Activated CD4-positive, alpha-beta memory T cell treated with anti-CD3 and anti-CD28 coated beads for 36 hours (primary cell): ENCODE data around the gene DLG2. TPM values are rescaled to one million over a fixed set of nuclear protein-coding genes. Genes with fewer than 3 reads are reported as not detected.

Experiments used
- CTCF ChIA-PET: fragments of 350-600 bp; sonication (Branson Sonifier 250); formaldehyde crosslinking; loops from one replicate; lab custom pipeline; 2021; ENCODE audit warnings: antibody characterized with exemption, inconsistent platforms; lab: Charles Lee
- POLR2A ChIA-PET: fragments of 350-600 bp; sonication (Branson Sonifier 250); formaldehyde crosslinking; loops from one replicate; lab custom pipeline; 2021; ENCODE audit warnings: antibody characterized with exemption; lab: Charles Lee
- DNase-seq: peaks from one replicate; pipeline ENCODE4 v3.0.0-alpha.2; 2020
- H3K27ac Mint-ChIP-seq: one replicate; pipeline ENCODE4 v1.8.0; 2021; ENCODE audit warnings: mixed read lengths
- H3K27me3 Mint-ChIP-seq: one replicate; pipeline ENCODE4 v1.8.0; 2021; ENCODE audit warnings: mixed read lengths
- H3K36me3 Mint-ChIP-seq: one replicate; pipeline ENCODE4 v1.8.0; 2021; ENCODE audit warnings: mixed read lengths
- H3K4me1 Mint-ChIP-seq: one replicate; pipeline ENCODE4 v1.8.0; 2021; ENCODE audit warnings: low read depth, mixed read lengths
- H3K4me3 Mint-ChIP-seq: one replicate; pipeline ENCODE4 v1.8.0; 2021; ENCODE audit warnings: mild to moderate bottlenecking, mixed read lengths
- H3K9me3 Mint-ChIP-seq: one replicate; pipeline ENCODE4 v1.8.0; 2021; ENCODE audit warnings: mixed read lengths
- intact Hi-C: fragments of 100-400 bp; cut with micrococcal nuclease; formaldehyde crosslinking; loops from one replicate; pipeline ENCODE4 v1.15.1; 2023
- total RNA-seq, 2 experiments: library from RNA; stranded (reverse); gene quantifications; one replicate each; pipeline ENCODE4 v1.2.3, GENCODE V29; 2021

Gene DLG2
- total RNA-seq, 2 experiments from 2014 or later: 1.7 to 2.1 TPM

- DNase-seq: no peak
- intact Hi-C loops: no loop called here
- no peaks in the 10 kb centered on the region for H3K27me3 Mint-ChIP-seq
- H3K27ac Mint-ChIP-seq: no peak overlapping the region
- no peaks in the 10 kb centered on the region for H3K36me3 Mint-ChIP-seq
- CTCF ChIA-PET: interaction anchor here (0.6 to 0.7 kb wide), 2 partner anchors 44 to 821 kb away, joined by 3 read pairs; no protein-coding TSS in a partner anchor
- POLR2A ChIA-PET: no interaction called here
- no peaks in the 10 kb centered on the region for H3K4me1 Mint-ChIP-seq
- H3K9me3 Mint-ChIP-seq: no peaks in the 10 kb centered on the region
- H3K4me3 Mint-ChIP-seq: no peak overlapping the region
Measured at GRCh38 chr11:83521647-83522596, 2105.2 kb downstream of the DLG2 start.

- Mint-ChIP-seq H3K9me3 (no peaks in the 10 kb centered on the region), H3K36me3 (no peaks in the 10 kb centered on the region), H3K4me1 (no peaks in the 10 kb centered on the region), H3K27me3 (no peaks in the 10 kb centered on the region), H3K4me3 (no peak overlapping the region), H3K27ac (no peak overlapping the region)
- CTCF ChIA-PET: no interaction called here
- intact Hi-C loops: no loop called here
- POLR2A ChIA-PET: no interaction called here
- DNase-seq: no peak
Measured at GRCh38 chr11:83520849-83521248, 2106.3 kb downstream of the DLG2 start.

DNA sequence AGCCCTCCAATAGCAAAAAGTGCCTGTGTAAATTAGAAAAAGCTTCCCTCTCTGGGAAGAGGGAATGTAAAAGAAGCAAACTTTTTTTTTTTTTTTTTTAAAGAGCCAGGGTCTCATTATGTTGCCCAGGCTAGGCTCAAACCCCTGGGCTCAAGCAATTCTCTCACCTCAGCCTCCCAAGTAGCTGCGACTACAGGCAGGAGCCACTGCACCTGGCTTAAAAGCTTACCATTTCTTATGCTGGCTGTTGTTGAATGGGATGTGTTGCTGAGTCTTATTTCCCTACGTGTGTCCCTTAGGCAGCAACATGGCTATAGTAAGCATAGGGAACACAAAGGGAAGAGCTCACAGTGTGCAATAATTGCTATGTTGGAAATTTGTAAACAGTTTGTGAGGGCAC, 2115.5 kb downstream of the DLG2 start:
- no peaks in the 10 kb centered on the region for H3K36me3 Mint-ChIP-seq
- H3K4me3 Mint-ChIP-seq: no peak overlapping the region
- ChIA-PET CTCF (no interaction called here), POLR2A (no interaction called here)
- intact Hi-C loops: no loop called here
- no peaks in the 10 kb centered on the region for H3K27me3 Mint-ChIP-seq
- no peak overlapping the region for H3K27ac Mint-ChIP-seq
- no peak for DNase-seq
- no peaks in the 10 kb centered on the region for H3K9me3 Mint-ChIP-seq
- H3K4me1 Mint-ChIP-seq: no peaks in the 10 kb centered on the region

GRCh38 chr11:83510530-83511460, 2116.3 kb downstream of the DLG2 start:
- intact Hi-C loops: no loop called here
- no peaks in the 10 kb centered on the region for H3K9me3 Mint-ChIP-seq
- H3K27me3 Mint-ChIP-seq: no peaks in the 10 kb centered on the region
- no peak overlapping the region for H3K27ac Mint-ChIP-seq
- ChIA-PET CTCF (no interaction called here), POLR2A (no interaction called here)
- H3K4me3 Mint-ChIP-seq: no peak overlapping the region
- no peaks in the 10 kb centered on the region for H3K4me1 Mint-ChIP-seq
- H3K36me3 Mint-ChIP-seq: no peaks in the 10 kb centered on the region
- DNase-seq: no peak

DNA sequence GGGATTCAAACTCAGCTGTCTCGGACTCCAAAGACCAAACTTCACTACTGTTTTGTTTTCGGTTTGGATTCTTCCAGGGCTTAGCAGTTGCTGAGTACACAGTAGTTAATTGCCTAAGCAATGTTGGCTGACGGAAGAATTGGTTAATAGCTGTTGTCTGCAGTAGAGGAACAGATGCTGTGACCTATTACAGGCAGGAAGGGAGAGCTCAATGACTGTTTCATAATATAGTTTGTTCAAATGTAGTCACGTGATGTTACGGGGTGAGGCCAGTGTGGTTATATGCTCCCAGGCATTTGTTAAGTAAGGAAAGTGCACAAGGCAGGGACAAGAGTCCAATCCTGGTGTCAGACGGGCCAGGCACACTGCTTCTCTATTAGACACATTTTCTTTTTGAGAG, 2118.3 kb downstream of the DLG2 start:
- no peak overlapping the region for H3K27ac Mint-ChIP-seq
- ChIA-PET POLR2A (no interaction called here), CTCF (no interaction called here)
- H3K27me3 Mint-ChIP-seq: no peaks in the 10 kb centered on the region
- no peaks in the 10 kb centered on the region for H3K4me1 Mint-ChIP-seq
- H3K36me3 Mint-ChIP-seq: no peaks in the 10 kb centered on the region
- DNase-seq: no peak
- no peaks in the 10 kb centered on the region for H3K9me3 Mint-ChIP-seq
- intact Hi-C loops: no loop called here
- no peak overlapping the region for H3K4me3 Mint-ChIP-seq

DNA sequence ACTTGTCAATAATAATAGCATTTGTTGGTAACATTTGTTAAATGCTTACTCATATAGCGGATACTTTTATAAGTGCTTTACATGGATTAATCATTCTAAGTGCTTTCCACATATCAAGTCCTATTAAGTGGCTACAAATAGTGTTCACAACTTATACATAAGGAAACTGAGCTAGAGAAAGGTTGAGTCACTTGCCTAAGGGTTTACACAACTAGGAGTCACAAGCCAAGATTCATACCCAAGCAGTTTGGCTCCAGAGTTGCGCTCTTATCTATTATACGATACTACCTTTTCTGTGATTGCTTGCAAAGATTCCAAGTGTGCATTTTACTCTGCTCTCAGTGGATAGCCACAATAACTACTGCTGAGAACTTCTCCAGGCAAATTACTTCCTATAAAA, 2125.1 kb downstream of the DLG2 start:
- Mint-ChIP-seq H3K4me1 (no peaks in the 10 kb centered on the region), H3K27ac (no peak overlapping the region), H3K27me3 (no peaks in the 10 kb centered on the region), H3K9me3 (no peaks in the 10 kb centered on the region), H3K4me3 (no peak overlapping the region), H3K36me3 (no peaks in the 10 kb centered on the region)
- intact Hi-C loops: no loop called here
- POLR2A ChIA-PET: no interaction called here
- CTCF ChIA-PET: no interaction called here
- no peak for DNase-seq

DNA sequence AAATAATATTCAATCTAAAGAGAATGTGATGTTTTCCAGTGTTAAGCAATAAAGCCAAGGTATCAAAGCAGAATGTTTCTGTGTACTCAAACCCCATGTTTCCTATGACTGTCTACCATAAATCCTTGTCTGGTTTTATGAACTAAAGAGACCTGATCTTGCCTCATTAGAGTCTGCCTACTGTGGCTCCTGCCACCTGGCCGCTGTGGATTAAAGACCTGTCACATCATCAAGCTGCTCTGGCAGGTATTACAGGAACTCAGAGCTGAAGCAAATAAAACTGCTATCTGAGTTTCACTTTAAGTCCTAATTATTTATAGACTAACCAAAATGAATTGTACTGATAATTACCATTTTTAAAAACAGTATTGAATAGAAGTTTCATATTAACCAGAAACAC, 2133.2 kb downstream of the DLG2 start:
- no peaks in the 10 kb centered on the region for H3K27me3 Mint-ChIP-seq

DNA sequence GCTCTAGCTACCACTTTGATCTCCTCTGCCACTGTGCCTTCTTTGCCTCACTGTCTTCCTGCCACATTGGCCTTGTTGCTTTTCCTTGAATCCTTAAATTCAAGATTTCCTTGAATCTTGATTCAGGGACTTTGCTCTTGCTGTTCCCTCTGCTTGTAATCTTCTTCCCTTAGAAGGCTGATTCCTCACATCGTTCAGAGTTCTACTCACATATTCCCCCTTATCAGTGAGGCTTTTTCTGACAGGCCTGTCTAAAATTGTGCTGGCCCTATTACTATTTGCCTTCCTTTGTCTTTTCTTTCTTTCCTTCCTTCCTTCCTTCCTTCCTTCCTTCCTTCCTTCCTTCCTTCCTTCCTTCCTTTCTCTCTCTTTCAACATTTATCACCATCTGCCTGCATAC, 2134.1 kb downstream of the DLG2 start:
- Mint-ChIP-seq H3K9me3 (no peaks in the 10 kb centered on the region), H3K27ac (no peak overlapping the region), H3K4me3 (no peak overlapping the region), H3K4me1 (no peaks in the 10 kb centered on the region), H3K27me3 (no peaks in the 10 kb centered on the region), H3K36me3 (no peaks in the 10 kb centered on the region)
- ChIA-PET CTCF (no interaction called here), POLR2A (no interaction called here)
- intact Hi-C loops: no loop called here
- no peak for DNase-seq

More for the DNA sequence above, 2133.2 kb downstream of the DLG2 start:
- no peak overlapping the region for H3K4me3 Mint-ChIP-seq
- no peaks in the 10 kb centered on the region for H3K36me3 Mint-ChIP-seq
- intact Hi-C loops: no loop called here
- POLR2A ChIA-PET: no interaction called here
- CTCF ChIA-PET: no interaction called here
- DNase-seq: no peak
- no peaks in the 10 kb centered on the region for H3K4me1 Mint-ChIP-seq
- H3K9me3 Mint-ChIP-seq: no peaks in the 10 kb centered on the region
- no peak overlapping the region for H3K27ac Mint-ChIP-seq

- no peaks in the 10 kb centered on the region for H3K36me3 Mint-ChIP-seq
- POLR2A ChIA-PET: no interaction called here
- CTCF ChIA-PET: no interaction called here
- H3K27ac Mint-ChIP-seq: no peak overlapping the region
- intact Hi-C loops: no loop called here
- H3K27me3 Mint-ChIP-seq: no peaks in the 10 kb centered on the region
- H3K4me1 Mint-ChIP-seq: no peaks in the 10 kb centered on the region
- DNase-seq: no peak
- H3K9me3 Mint-ChIP-seq: no peaks in the 10 kb centered on the region
- H3K4me3 Mint-ChIP-seq: no peak overlapping the region
Measured at GRCh38 chr11:83483808-83484207, 2143.3 kb downstream of the DLG2 start.

DNA sequence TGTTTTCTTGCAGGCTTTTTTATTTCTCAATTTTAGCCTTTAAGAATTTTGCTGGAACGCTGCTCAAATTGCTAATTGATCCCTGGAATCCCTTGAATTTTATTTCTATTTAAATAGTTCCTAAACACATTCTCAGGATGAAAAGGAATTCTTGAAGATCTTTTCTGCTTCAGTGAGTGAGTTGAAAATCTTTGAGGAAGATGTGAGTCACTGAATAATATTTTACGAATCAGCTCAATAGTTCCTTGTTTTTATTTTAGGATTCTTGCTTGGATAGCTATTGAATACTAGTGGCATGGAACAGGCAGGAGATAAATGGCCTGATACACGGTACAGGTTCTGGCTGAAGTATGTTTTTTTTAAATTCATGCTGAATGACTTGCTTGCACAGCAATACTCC, 2146.3 kb downstream of the DLG2 start:
- H3K9me3 Mint-ChIP-seq: no peaks in the 10 kb centered on the region
- CTCF ChIA-PET: no interaction called here
- intact Hi-C loops: no loop called here
- DNase-seq: no peak
- H3K4me1 Mint-ChIP-seq: no peaks in the 10 kb centered on the region
- H3K27ac Mint-ChIP-seq: no peak overlapping the region
- H3K4me3 Mint-ChIP-seq: no peak overlapping the region
- H3K27me3 Mint-ChIP-seq: no peaks in the 10 kb centered on the region
- POLR2A ChIA-PET: no interaction called here
- H3K36me3 Mint-ChIP-seq: no peaks in the 10 kb centered on the region

DNA sequence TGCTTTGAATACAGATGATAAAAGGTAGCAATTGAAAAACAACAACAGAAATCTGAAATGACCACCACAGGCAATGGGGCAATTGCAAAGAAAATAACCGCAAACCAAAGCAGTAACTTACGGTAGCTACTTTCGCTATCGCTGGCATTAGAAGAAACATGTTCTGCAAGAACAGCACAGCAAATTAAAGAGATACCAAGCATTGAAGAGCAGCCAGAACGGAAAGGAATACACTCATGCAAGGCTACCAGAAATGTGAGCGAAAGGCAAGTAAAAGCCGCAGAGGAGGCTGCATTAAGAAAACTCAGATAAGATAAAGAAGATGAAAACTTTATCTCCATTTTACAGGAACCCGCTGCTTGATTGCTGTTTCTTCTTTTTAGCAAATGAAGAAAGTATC, 2146.9 kb downstream of the DLG2 start:
- ChIA-PET POLR2A (no interaction called here), CTCF (no interaction called here)
- Mint-ChIP-seq H3K36me3 (no peaks in the 10 kb centered on the region), H3K4me1 (no peaks in the 10 kb centered on the region), H3K4me3 (no peak overlapping the region), H3K9me3 (no peaks in the 10 kb centered on the region), H3K27ac (no peak overlapping the region), H3K27me3 (no peaks in the 10 kb centered on the region)
- intact Hi-C loops: no loop called here
- DNase-seq: no peak

GRCh38 chr11:83477772-83478171, 2149.4 kb downstream of the DLG2 start:
- POLR2A ChIA-PET: no interaction called here
- Mint-ChIP-seq H3K9me3 (no peaks in the 10 kb centered on the region), H3K36me3 (no peaks in the 10 kb centered on the region), H3K4me1 (no peaks in the 10 kb centered on the region), H3K4me3 (no peak overlapping the region), H3K27ac (no peak overlapping the region), H3K27me3 (no peaks in the 10 kb centered on the region)
- CTCF ChIA-PET: interaction anchor here (0.6 kb wide), 1 partner anchor 45 kb away, joined by 3 read pairs; no protein-coding TSS in a partner anchor
- intact Hi-C loops: no loop called here
- DNase-seq: no peak
